ENCODE data around the gene GAB4.

Gene GAB4

DNA sequence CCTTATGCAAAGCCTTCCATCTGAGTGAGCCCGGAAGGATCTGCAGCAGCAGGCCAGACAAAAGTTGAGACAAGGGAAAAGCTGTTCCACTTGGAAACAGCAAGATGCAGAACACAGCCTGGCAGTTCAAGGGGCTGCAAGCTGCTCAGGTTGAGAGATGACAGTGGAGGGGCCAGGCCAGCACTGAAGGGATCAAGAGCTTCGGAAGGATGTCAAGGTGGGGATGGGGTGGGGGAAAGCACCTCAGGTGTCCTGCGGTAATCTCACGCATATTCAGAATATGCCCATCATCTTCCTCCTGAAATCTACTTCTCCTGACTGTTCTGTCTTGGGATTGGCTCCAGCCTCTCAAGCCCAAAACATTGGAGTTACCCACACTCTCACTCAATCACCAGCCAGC is 35.7 kb downstream of the GAB4 start:
- no peak for DNase-seq (ENCODE audit: low spot score)
- TF ChIP-seq, protein P1, sequence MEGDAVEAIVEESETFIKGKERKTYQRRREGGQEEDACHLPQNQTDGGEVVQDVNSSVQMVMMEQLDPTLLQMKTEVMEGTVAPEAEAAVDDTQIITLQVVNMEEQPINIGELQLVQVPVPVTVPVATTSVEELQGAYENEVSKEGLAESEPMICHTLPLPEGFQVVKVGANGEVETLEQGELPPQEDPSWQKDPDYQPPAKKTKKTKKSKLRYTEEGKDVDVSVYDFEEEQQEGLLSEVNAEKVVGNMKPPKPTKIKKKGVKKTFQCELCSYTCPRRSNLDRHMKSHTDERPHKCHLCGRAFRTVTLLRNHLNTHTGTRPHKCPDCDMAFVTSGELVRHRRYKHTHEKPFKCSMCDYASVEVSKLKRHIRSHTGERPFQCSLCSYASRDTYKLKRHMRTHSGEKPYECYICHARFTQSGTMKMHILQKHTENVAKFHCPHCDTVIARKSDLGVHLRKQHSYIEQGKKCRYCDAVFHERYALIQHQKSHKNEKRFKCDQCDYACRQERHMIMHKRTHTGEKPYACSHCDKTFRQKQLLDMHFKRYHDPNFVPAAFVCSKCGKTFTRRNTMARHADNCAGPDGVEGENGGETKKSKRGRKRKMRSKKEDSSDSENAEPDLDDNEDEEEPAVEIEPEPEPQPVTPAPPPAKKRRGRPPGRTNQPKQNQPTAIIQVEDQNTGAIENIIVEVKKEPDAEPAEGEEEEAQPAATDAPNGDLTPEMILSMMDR (IDR thresholded peaks at IDR 0.05; ENCODE audit: extremely low read depth, missing control alignments), result no peak

DNA sequence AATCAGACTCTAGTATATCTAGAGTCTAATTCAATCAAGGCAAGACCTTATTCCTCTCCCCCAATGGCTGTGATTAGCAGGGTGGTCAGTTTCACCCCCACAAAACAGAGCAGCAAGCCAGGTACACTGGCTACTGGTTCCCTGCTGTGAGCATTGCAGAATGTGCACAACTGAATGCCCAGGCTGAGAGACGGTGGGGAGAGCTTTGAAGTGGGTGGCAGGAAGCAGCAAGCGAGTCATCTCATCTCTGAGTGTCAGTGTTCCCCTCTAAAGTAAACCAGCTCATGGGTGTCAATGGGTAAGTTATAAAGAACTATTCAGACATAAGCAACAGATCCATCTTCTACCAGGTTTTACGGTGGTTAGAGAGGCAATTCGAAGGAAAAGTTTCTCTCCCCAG is 37.6 kb downstream of the GAB4 start:
- TF ChIP-seq, protein P1 (IDR thresholded peaks at IDR 0.05; ENCODE audit: extremely low read depth, missing control alignments), result no peak
- no peak for DNase-seq (ENCODE audit: low spot score)

DNA sequence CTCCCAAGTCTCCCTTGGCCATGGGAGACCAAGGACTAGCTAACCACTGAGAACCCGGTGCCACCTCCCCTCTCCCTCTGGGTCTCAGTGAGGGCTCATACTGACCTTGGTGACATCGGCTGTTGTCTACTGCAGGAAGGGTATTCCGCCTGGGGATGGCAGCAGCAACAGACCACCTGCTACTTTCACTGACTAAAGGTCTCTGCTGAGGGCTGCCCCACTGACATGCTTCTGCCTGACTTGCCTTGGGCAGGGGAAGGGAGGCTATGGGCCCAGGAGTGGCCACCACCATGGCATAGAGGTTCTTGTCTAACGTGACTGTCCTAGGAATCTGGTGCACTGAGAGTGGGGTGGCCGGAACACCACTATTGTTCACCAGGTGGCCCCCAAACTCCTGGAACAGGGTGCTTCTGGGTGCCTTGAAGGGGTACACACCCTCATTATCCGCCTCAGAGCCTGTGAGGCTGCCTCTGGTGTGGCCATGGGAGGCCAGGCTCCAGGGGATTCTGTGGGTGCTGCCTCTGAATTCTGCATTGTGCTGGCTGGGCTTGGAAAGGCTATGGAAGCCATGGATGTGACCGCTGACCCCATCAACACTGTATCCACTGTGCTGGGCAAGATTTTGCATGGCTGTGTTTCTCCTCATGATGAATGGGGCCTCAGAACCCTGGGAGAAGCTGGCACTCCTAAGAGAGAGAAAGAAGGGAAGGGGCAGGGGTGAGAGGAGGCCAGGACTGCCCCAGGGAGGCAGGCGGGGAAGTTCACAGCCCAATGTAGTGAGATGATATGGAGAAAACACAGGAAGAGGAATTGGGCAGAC is 38.3 kb downstream of the GAB4 start:
- no peak for DNase-seq (ENCODE audit: low spot score)
- TF ChIP-seq, protein P1 (IDR thresholded peaks at IDR 0.05; ENCODE audit: extremely low read depth, missing control alignments), result no peak

DNA sequence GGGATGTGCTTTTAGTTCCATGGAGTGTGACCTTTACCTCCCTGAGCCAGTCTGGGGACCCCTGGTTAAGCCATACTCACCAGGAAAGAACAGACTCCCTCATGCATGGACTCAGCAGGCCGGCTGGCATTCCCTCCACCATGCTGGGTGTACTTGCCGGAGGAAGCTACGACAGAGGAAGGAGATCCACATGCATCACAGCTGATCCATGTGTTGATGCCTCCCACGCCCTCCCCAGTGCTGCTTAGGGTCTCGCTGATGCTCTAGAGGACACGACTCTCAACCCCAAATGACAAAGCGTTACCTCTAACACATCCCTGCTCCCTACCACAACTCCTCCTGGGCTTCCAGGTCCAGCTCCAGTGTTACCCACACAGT is 39.8 kb downstream of the GAB4 start:
- TF ChIP-seq, protein P1 (IDR thresholded peaks at IDR 0.05; ENCODE audit: extremely low read depth, missing control alignments), result no peak
- no peak for DNase-seq (ENCODE audit: low spot score)

DNA sequence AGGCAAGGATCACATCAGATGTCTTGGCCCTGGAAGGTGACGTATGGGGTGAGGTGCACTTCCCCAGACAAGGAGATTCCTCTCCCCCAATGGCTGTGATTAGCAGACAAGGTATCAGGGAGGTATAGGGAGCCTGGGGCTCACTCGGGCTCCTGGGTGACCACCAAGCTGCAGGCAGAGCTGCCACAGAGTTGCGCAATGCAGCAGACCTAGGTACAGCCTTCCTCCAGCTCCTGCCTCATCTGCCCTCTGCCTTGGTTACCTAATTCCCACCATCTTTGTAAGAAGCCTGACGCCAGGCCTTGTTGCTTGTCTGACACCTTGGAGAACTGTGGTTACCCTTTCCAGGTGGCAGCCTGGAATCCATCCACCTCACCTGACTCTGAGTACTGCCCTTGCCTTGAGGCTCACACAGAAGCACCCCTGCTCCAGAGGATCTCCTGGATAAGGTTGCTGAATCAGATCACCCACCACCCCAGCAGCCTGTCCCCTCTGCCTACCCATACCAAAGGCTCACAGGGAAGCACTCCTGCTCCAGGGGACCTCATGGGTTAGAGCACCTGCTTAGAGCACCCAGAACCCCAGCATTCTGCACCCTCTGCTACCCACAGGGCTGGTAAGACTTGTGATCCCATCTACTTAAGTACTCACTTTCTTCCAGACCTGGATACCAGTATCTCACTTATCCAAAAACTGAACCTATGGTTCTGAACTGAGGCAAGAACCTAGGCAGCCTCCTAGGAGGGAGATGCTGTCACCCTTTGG is 40.4 kb downstream of the GAB4 start:
- TF ChIP-seq, protein P1 (IDR thresholded peaks at IDR 0.05; ENCODE audit: extremely low read depth, missing control alignments), result no peak
- no peak for DNase-seq (ENCODE audit: low spot score)

DNA sequence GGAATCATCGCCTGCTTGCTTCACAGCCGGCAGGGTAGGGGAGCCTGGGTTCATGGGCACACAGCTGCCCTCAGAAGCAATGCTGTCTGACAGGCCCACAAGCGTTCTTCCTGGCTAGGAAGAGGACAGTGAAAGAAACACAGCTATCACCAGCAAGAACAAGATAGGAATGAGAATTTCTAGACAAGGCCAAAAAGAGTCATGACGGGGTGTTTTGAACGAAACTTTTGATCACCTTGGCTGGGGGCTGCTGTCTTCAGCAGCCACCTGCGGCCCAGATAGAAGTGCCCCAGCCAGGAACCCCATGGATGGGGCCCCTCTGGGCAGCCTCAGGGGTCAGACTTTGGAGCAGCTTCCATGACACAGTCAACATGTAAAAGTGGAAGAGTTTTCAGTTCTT is 41.8 kb downstream of the GAB4 start:
- no peak for DNase-seq (ENCODE audit: low spot score)
- TF ChIP-seq, protein P1 (IDR thresholded peaks at IDR 0.05; ENCODE audit: extremely low read depth, missing control alignments), result no peak

DNA sequence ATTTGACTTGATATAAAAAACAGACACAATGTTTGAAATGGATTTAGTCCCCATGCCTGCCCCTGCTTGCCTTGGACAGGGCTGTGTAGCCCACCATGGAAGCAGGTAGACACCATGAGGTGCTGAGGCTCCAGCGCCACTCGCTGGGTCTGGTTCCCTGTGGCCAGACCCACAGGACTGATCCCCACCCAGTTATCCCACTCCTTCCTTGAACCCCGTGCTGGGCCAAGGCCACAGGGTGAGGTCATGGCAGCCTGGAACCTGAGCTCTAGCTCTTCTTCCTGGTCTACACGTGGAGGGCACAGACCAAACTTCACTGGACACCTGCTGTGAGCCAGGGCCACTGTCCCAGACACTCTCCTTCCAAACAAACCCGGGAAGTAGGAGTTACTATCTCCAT is 42.5 kb downstream of the GAB4 start:
- DNase-seq (ENCODE audit: low spot score), result no peak
- TF ChIP-seq, protein P1 (IDR thresholded peaks at IDR 0.05; ENCODE audit: extremely low read depth, missing control alignments), result no peak
